AG20443 (cell line): ENCODE results near the gene SMIM32.

Source experiments
- DNase-seq: peaks from one replicate; pipeline ENCODE4 v3.0.0; 2012; ENCODE audit warnings: low spot score, mixed read lengths

The SMIM32 gene

DNA sequence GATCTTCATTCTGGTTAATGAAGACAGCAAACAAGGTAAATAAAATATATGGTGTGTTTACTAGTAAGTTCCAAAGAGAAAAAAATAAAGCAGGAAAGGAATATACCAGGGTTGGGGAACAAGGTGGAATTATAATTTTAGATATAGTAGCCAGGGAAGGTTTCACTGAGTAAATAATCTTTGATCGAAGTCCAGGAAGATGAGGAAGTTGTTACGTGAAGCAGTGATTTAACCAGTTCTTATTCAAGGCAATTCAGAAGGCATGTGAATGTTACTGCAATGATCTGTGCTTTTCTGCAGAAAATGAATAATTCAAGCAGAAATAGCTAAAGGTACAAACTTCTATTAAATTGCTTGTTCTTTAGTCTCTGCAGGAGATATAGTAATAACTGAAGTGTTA, 6.2 kb downstream of the SMIM32 start:
- no peak for DNase-seq

DNA sequence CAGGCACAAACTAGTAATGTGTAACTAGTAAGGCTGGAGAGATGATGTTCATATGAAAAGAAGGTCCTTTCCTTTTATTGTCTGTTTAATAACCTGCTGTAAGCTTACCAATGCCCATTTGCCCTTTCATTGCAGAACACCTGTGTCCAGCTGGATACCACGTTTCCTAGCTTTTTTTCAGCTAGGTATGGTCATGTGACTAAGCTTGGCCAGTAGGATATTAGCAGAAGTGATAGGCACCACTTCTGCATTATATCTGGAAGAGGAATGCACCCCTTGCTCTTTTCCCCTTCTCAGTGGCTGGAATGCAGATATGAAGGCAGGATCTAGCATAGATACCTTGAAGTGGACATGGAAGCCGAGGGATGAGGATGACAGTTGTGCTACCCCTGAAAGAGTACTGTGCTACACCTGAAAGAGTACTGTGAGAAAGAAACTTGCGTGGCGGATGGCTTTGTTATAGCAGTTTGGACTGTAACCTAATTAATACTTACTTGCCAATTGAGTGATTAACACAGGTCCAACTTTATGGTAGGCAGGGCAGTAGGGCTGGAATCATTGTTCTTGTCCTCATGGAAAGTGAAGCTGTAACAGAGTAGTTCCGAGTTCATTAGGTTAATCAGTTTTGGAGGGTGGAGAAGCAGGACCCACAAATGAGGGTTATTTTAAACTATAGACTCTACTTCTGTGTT, 6.8 kb downstream of the SMIM32 start:
- no peak for DNase-seq

DNA sequence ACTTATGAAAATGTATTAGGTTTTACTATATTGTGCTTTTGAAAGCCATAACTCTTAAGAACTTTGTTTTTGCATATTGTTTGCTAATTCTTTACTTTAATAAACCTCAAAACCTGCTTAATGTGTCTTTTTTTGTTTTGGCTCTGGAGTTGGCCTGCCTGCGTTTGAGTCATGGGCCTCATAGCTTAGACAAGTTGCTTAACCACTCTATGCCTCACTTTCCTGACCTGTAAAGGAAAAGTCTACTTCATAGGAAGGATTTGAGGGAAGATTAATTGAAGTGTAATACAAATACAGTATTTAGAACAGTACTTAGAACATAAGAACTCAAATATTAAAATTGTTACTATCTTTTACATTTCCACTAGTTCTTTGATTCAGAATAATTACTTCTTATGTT, 10.3 kb downstream of the SMIM32 start:
- DNase-seq: no peak

DNA sequence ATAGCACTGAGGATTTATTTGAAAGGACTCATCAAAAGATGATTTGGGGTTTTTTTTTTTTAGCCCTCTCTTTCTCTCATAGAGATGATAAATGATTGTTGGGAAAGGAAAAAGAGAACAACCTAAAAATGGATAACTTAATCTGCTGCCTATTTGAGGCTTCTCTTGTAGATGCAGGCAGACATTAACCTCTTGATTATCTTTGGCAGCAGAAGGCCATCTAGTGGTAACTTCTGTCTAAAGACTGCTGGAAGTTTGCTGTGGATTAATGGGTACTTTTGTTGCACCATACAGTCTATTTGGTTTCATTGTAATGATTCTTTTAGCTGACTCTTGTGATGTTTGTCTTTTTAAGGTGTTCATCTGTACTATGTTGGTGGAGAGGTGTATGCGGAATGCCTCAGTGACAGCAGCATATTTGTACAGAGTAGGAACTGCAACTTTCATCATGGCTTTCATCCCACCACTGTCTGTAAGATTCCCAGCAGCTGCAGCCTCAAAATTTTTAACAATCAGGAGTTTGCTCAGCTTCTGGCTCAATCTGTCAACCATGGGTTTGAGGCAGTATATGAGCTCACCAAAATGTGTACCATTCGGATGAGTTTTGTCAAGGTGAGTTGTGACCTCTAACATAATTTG, 18.8 kb downstream of the SMIM32 start:
- peak; percentile 69 for DNase-seq

DNA sequence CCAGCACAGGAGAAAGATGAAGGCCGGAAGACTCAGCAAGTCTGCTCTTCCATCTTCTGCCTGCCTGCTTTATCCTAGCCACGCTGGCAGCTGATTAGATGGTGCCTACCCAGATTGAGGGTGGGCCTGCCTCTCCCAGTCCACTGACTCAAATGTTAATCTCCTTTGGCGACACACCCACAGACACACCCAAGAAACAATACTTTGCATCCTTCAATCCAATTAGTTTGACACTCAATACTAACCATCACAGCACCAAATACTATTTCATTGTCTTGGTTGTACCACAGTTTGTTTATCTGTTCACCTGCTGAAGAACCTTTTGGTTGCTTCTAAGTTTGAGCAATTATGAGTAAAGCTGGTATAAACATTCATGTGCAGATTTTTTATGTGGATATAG, 23.7 kb downstream of the SMIM32 start:
- no peak for DNase-seq

DNA sequence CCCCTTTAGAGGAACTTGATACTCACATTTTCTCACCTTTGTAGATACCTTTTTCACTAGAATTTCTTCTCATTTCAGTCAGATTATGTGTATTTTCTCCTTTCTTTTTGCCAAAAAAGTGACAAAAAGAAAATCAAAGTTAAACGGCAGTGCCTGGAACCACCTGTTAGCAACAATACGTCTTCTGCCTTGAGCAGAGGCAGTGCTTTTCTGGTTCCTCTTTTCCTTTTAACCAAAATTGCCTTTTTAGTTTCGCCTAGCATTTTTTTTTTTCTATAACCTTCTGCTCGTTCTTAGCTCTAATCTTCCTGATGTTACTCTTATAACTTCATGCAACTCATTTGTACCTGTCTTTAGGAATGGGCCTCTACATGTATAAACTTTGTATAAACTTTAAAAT, 26.1 kb downstream of the SMIM32 start:
- no peak for DNase-seq

DNA sequence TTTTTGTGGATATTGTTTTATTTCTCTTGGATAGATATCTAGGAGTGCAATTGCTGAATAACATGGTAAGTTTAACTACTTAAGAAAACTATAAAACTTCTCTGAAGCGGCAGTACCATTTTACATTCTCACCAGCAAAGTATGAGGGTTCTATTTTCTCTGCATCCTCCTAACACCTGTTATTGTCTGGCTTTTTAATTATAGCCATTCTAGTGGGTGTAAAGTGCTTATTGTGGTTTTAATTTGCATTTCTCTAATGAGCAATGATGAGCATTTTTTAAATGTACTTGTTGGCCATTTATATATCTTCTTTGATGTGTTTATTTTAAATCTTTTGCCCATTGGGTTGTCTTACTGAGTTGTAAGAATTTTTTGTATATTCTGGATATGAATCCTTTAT, 28.7 kb downstream of the SMIM32 start:
- no peak for DNase-seq

DNA sequence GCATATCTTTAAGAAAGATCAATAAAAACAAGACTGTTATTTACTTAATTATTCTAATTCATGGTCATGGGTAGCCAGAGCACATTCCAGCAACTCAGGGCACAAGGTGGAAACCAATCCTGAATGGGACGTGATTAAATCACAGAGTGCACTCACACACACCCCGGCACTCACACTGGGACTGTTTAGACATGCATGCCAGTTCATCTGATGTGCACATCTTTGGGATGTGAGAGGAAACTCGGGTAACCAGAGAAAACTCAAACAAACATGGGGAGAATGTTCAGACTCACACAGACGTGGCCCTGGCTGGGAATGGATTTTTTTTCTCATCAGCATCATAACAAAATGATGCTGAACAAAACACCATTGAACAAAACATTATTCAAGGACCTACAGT, 31.0 kb downstream of the SMIM32 start:
- no peak for DNase-seq

DNA sequence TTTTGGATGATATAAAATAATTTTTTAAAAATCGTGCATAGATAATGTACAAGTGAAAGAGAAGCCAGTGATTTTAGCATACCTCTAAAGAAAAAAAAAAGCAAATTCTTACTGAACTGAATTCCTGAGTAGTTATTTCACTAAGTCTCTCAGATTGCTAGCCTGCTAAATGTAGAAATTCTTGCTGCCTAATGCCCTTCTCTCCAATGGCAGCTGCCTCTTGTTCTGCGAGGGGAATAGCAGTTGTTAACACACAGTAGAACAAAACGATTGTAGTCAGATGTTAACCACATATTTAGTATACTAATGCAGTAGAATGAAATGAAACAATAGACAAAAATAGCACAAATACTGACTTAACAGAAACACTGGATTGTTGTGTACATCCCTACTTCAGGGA, 33.5 kb downstream of the SMIM32 start:
- DNase-seq: peak; percentile 71

DNA sequence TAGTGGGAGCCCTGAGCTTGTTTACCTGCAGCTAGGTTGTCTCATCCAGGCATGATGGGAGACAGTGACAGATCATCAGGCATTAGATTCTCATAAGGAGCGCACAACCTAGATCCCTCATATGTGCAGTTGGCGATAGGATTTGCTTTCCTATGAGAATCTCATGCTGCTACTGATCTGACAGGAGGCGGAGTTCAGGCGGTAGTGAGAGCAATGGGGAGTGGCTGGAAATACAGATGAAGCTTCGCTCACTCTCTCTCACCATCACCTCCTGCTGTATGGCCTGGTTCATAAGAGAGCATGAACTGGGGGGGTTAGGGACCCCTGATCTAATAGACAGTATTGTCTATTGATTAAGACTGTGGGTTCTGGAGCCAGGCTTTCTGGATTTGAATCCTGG, 35.4 kb downstream of the SMIM32 start:
- no peak for DNase-seq

DNA sequence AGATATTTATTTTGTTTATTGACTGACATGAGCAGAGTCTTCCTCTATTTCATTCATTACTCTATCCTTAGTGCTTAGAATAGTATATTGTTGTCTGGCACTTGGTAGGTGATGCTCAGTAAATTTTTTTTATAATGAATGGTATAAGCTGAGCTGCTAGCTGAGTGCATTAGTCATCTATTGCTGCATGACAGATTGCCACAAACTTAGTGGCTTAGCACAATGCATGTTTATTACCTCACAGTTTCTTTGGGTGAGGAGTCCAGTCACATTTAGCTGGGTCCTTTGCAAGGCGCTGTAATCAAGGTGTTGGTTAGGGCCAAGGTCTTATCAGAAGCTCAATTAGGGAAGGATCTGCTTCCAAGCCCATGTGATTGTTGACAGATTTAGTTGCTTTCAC, 37.2 kb downstream of the SMIM32 start:
- no peak for DNase-seq

DNA sequence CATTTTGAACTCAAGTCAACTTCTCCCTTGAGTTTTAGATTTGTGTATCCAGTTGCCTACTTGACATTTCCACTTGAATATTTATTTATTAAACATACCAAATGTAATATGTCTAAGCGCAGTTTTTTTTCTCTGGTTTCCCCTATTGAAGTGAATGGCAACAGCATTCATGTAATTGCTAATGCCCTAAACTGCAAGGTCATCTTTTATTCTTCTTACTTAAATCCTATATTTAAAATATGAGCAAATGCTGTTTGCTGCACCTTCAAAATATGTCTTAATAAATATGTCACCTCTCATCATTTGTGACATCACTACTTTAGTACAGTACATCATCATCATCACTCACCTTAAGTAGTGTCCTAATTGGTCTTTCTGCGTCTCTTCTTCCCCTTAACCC, 37.9 kb downstream of the SMIM32 start:
- no peak for DNase-seq

DNA sequence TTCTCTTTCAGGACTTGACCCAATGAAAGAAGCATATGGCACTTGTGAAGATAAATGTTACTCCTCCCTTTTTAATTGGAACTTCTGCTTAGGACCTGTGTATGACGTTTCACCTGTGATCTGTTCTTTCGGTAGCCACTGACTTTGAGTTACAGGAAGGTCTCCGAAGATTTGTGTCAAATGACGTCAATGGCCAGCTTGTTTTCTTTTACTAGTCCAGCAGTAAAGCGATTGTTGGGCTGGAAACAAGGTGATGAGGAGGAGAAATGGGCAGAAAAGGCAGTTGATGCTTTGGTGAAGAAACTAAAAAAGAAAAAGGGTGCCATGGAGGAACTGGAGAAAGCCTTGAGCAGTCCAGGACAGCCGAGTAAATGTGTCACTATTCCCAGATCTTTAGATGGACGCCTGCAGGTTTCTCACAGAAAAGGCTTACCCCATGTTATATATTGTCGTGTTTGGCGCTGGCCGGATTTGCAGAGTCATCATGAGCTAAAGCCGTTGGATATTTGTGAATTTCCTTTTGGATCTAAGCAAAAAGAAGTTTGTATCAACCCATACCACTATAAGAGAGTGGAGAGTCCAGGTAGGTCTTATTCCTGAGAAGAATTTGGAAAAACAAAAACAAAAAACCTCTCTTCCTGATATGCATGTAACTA, 39.3 kb downstream of the SMIM32 start:
- no peak for DNase-seq

DNA sequence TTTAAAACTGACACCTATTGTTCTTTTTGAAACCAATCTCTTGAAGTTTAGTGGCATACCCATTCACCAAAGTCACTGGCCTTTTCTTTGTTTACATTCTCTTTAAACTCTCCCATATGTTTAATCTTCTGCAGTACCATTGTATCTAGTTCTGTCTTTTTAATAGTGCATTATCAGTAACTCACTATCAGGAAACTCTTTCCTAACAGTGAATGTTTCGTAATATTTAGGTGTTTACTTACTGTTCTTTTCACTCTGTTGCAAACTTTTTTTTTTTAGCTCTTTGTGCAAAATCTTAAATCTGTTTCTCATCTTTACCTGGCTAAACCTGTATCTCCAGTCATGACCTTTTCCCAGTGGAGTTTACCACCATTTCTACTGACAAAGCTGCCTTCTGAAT, 43.1 kb downstream of the SMIM32 start:
- DNase-seq: no peak

DNA sequence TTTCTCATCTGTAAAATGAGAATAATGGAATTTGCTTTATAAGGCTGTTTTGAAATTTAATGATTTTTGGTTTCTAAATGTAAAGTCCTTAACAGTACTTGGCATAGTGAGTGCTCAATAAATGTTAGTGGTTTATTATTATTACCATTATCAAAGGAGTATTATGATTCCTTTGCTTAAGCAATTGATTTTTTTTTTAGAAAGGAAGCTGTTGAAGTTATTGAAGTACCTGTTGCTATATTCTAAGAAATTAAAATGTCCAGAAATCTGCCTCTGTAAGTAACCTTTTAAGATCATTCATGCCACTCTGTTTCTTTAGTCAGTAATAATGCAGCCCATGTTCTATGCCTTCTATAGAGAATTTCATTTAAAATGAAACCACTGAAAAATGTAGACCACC, 45.3 kb downstream of the SMIM32 start:
- DNase-seq: no peak

DNA sequence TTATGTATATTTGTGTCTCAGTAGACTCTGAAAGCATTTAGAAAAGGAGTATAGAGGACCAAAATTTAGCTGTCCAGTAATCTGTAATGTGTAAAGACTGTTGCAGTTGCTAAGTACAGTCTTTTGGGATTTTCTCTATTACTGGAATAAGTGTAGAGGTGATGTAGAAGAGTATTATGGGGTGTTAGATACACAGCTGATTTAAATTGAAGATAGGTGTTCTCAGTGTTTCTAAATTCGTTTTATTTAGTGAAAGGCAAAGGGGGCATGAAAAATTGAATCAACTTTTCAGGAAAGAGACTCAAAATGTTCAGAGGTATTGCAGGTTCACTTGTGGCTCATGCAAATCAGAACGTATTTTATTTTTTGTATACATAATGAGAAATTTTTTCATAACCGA, 46.8 kb downstream of the SMIM32 start:
- no peak for DNase-seq

DNA sequence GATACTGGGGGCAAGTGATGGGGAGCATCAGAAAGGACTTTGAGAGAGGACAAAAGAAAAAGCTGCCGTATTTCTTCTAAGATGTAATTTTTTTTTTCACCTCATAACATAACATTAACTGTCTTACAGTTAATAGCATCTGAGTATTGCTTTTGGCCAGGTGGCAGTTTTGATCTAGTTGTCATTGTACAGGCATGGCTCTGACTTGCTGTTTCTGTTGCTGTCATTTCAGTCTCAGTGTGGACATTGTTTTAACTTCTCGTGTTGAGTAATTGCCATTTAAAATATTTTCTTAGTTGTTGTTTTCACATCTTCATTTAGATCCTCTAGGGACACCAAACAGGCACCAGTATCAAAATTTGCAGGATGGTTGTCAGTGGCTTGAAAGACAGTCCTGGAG, 47.9 kb downstream of the SMIM32 start:
- no peak for DNase-seq

DNA sequence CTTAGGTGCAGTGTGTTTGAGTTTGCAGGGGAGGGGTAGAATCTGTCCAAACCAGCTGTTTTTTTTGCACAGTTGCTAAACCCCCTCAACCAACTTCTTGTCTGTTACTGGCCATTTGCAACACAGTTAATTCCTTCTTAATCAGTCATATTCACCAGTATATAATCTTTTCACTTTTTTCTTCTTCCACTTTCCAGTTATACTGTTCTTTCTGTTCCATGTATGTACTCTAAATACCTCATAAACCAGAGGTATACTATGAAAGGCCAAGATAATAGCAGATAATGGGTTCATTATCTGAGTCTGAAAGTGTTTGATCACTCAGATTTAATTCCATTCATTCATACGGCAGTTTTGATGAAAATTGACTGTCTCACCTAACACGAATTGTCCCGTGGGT, 49.2 kb downstream of the SMIM32 start:
- DNase-seq: no peak

DNA sequence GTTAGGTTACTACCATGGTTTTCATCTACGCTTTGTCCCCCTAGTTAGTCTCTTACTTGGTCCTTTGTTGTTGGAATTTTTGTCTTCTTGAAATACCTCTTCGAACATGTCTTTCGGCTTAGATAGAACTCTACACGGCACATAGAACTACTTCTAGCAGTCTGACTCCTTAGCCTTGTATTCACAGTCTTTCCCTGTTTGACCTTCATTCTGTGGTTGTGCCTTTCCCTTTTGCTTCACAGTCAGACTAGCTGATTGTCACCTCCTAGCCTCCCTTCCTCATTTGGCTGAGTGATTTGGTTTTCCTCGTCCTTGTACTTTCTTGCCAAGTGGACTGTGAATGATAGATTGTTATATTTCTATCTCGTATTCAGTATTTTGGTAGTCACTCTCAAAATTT, 49.6 kb downstream of the SMIM32 start:
- DNase-seq: no peak

DNA sequence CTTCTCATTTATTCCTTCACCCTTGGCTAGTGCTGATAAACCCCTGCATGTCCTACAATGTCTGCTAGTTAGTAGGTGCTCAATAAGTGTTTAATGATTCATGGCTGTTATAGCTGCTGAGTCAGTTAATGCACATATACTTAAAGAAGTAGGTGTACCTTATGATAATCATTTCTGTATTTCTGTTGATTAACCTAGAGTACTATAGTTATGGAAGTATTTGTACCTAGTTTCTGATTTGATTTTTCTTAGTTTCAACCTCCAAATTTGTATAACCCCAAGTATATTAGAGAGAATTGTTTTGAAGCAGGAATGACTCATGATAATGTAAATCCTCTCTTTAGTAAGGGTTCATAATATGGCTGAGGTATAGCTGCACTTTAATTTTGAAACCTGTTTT, 51.4 kb downstream of the SMIM32 start:
- no peak for DNase-seq
